Fibroblast of peridontal ligament (primary cell): ENCODE measurements around the gene IL17RA.
"Not testable (repeated sequence)": the region's sequence is repeated elsewhere in the genome, so short reads cannot be mapped to it uniquely, and the experiment has no call there.

Experiments used
- DNase-seq: peaks from one replicate; pipeline ENCODE4 v3.0.0-alpha.2; 2010; ENCODE audit errors: extremely low read depth

IL17RA gene

GRCh38 chr22:17084554-17085276, at the start of gene IL17RA:
Gene IL17RA (plus strand): TSS chr22:17085000. CDS start chr22:17085092, 92 bp downstream.
- peak; percentile 68 for DNase-seq

- DNase-seq = no peak
These were observed 49.6 kb upstream of the IL17RA start for GRCh38 chr22:17035246-17035645.

GRCh38 chr22:17035976-17036841, 48.6 kb upstream of the IL17RA start:
- not testable (repeated sequence) for DNase-seq

- DNase-seq = peak; percentile 0
These were observed 47.7 kb upstream of the IL17RA start for GRCh38 chr22:17036842-17037711.

GRCh38 chr22:17043521-17043920, 41.3 kb upstream of the IL17RA start:
- no peak for DNase-seq

GRCh38 chr22:17046566-17047348, 38.0 kb upstream of the IL17RA start:
- no peak for DNase-seq

- no peak for DNase-seq
These were observed 37.1 kb upstream of the IL17RA start for GRCh38 chr22:17047656-17048055.

- DNase-seq = no peak
These were observed 28.7 kb upstream of the IL17RA start for GRCh38 chr22:17056058-17056457.

- DNase-seq = no peak
These were observed 28.0 kb upstream of the IL17RA start for GRCh38 chr22:17056807-17057206.

- peak; percentile 78 for DNase-seq
These were observed 26.6 kb upstream of the IL17RA start for GRCh38 chr22:17057959-17058814.

- DNase-seq = no peak
These were observed 24.7 kb upstream of the IL17RA start for GRCh38 chr22:17060126-17060525.

- DNase-seq = no peak
These were observed 21.2 kb upstream of the IL17RA start for GRCh38 chr22:17063411-17064106.

GRCh38 chr22:17064498-17065100, 20.2 kb upstream of the IL17RA start:
- DNase-seq = no peak

- no peak for DNase-seq
These were observed 19.4 kb upstream of the IL17RA start for GRCh38 chr22:17065433-17065832.

GRCh38 chr22:17072877-17073276, 11.9 kb upstream of the IL17RA start:
- DNase-seq = no peak

GRCh38 chr22:17074648-17075002, 10.2 kb upstream of the IL17RA start:
- DNase-seq = no peak

GRCh38 chr22:17077255-17077654, 7.5 kb upstream of the IL17RA start:
- DNase-seq = peak; percentile 64

GRCh38 chr22:17079572-17079971, 5.2 kb upstream of the IL17RA start:
- peak; percentile 17 for DNase-seq

- no peak for DNase-seq
These were observed 1.5 kb upstream of the IL17RA start for GRCh38 chr22:17083255-17083654.
